Measurements from ENCODE around the gene PARD3.

GRCh38 chr10:34853357-34853756 lies 38.3 kb upstream of the PARD3 start:
- TF ChIP-seq, protein P1, sequence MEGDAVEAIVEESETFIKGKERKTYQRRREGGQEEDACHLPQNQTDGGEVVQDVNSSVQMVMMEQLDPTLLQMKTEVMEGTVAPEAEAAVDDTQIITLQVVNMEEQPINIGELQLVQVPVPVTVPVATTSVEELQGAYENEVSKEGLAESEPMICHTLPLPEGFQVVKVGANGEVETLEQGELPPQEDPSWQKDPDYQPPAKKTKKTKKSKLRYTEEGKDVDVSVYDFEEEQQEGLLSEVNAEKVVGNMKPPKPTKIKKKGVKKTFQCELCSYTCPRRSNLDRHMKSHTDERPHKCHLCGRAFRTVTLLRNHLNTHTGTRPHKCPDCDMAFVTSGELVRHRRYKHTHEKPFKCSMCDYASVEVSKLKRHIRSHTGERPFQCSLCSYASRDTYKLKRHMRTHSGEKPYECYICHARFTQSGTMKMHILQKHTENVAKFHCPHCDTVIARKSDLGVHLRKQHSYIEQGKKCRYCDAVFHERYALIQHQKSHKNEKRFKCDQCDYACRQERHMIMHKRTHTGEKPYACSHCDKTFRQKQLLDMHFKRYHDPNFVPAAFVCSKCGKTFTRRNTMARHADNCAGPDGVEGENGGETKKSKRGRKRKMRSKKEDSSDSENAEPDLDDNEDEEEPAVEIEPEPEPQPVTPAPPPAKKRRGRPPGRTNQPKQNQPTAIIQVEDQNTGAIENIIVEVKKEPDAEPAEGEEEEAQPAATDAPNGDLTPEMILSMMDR (IDR thresholded peaks at IDR 0.05): no peak
- TF ChIP-seq POLR2A (IDR thresholded peaks at IDR 0.05) (no peak), POLR2AphosphoS5 (IDR thresholded peaks at IDR 0.05) (no peak), EP300 (IDR thresholded peaks at IDR 0.05; ENCODE audit: low read depth) (no peak)
